HG02885 (cell line): Measurements from ENCODE around the gene TAF1B.

ENCODE experiments used
- ATAC-seq: cut with Tn5 transposase; IDR thresholded peaks from one replicate; pipeline ENCODE4 v1.9.1; 2021; ENCODE audit warnings: mild to moderate bottlenecking; ENCODE audit not compliant: unreplicated experiment, poor library complexity

The TAF1B gene

DNA sequence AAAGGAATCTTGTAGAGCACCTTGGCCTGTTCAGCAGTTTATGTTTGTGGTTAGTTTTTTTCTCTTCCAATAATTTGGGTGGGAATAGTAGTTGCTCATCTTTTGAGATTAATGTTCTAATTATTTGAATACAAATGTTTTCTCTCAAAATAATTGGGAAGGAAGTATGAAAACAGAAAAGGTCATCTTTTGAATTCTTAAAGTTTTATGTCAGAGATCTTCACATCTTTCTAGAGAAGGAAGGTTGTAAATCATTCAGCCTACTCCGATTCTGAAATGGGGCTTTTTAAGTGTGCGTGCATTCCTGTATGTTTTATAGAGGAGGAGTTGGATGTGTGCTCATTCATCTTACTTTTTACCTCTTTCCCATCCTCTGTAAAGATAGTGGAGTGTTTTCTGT is 137.2 kb downstream of the TAF1B start:
- no peak for ATAC-seq

DNA sequence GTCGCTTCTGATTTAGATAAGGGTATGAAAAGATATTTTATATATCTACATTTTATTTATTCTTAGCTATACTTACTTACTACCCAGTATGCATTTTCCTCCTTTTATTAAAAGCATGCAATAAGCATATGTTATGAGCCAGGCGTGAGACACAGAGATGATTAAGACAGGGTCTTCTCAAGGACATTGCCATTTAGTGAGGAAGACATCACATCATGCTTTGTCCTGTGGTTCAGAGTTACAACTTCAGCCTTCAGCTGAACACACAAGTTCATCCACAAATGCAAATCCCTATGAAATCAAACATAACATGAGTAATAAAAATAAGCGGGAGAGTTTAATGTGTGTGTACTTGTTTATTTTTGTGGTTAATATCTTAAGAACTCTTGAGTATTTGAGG is 138.4 kb downstream of the TAF1B start:
- ATAC-seq: no peak

DNA sequence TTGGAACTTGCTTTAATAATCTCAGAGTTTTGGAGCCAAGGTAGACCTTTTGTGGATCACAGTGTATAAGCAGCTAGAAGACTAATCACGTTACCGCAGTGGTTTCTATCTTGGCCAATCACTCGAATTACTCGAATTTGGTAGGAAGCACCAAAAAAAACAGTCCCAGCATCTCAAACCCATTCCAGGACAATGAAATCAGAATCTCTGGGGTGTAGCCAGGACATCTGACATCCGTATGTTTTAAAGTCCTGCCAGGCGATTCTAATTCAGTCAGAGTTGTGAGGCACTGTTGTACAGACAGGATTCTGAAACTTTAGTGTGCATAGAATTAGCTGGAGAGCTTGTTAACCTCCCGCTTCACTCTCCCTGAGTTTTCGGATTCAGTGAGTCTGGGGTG is 139.0 kb downstream of the TAF1B start:
- no peak for ATAC-seq

DNA sequence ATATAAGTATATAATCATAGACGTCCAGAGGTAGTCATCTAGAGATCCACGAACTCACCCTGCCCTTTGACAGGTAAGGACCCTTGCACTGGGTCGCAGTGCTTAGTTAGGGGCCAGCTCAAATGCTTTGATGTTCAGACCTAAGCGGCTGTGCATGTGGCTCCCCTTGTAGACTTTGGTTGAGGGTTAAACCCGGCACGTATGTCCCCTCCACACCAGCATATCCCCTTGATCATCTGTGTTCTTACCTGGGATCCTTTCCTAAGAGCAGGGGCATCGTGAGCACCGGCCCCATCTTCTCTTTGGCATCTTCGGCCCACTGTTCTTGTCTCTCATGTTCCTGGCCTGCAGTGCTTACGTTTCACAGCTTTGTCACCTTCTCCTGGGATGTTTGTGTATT is 139.6 kb downstream of the TAF1B start:
- ATAC-seq: no peak

DNA sequence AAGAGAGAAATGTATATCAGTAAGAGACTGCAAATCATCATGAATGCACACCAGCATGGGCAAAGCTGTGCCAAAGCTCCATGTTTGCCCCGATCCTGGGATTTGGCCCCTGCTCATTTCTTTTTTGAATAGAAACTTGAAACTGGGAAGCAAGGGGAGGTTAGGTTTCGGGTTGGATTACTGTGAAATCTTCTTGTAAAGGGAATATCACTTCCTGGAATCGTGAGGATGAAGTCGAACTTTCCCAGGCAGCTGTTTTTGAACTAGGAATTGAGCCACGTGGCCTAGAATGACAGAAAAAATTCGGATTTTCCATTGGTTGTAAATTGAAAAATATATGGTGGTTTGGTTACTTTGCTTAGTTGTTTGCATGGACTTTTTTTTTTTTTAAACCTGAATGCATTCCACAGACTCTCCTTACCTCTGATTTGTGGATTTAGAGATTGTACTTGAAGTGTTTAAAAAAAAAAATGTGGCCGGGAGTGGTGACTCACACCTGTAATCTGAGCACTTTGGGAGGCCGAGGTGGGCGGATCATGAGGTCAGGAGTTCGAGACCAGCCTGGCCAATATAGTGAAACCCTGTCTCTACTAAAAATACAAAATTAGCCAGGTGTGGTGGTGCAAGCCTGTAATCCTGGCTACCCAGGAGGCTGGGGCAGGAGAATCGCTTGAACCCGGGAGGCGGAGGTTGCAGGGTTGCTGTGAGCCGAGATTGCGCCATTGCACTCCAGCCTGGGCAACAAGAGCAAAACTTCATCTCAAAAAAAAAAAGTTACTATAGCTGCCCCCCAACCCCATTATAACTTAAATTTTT is 140.3 kb downstream of the TAF1B start:
- no peak for ATAC-seq
